HCT116 (cell line): ENCODE measurements around the gene HLA-DRA. TPM values are rescaled to one million over a fixed set of nuclear protein-coding genes. Genes with fewer than 3 reads are reported as not detected.

ENCODE experiments used
- ATAC-seq: fragments of 200-7000 bp; cut with Tn5 transposase; 2 replicates; pipeline ENCODE4 v1.9.1; 2020; ENCODE audit warnings: mild to moderate bottlenecking, moderate library complexity
- BruUV-seq: library from RNA; stranded (reverse); fragments of 400-500 nt; replicated peaks from 2 replicates; lab custom pipeline; 2021; lab: Mats Ljungman, UMichigan
- CTCF ChIA-PET: fragments of 300-600 bp; sonication (Branson Sonifier 250); formaldehyde crosslinking; loops from one replicate; lab custom pipeline; 2021; ENCODE audit warnings: antibody characterized with exemption; lab: Charles Lee
- POLR2A ChIA-PET: fragments of 300-600, 350-600 bp; sonication (Branson Sonifier 250); formaldehyde crosslinking; loops from one replicate; lab custom pipeline; 2021; ENCODE audit warnings: antibody characterized with exemption; lab: Charles Lee
- RAD21 ChIA-PET, 2 experiments: fragments of 300-600 bp; sonication (Branson Sonifier 250); formaldehyde crosslinking; loops; one replicate each; lab custom pipeline; 2023; ENCODE audit warnings: low total read pairs in 2 of 2; ENCODE audit not compliant: uncharacterized antibody in 2 of 2, unreplicated experiment in 2 of 2, low non-redundant PET in 1 of 2; lab: Charles Lee
- DNase-seq: peaks from one replicate; pipeline ENCODE4 v3.0.0-alpha.2; 2010; ENCODE audit warnings: low read depth, low spot score
- H2AFZ ChIP-seq: fragments of 200-600 bp; shearing (Covaris generic), sonication (generic); 2 replicates; pipeline ENCODE4 v1.6.1; 2017; ENCODE audit warnings: low read depth, mixed run types, mixed read lengths, antibody characterized with exemption, low read length; ENCODE audit not compliant: poor library complexity, severe bottlenecking
- H3K27ac ChIP-seq: 2 replicates; pipeline ENCODE4 v1.5.1; 2012; ENCODE audit warnings: low read depth, low read length
- H3K27me3 ChIP-seq: fragments of 200-600 bp; sonication (generic); 2 replicates; pipeline ENCODE4 v1.6.1; 2016; ENCODE audit warnings: mixed run types, low read length, mixed read lengths; ENCODE audit not compliant: insufficient read depth
- H3K36me3 ChIP-seq, 2 experiments: fragments of 200-500 bp in 1 of 2; fragments of 200-600 bp in 1 of 2; sonication (Bioruptor generic) in 1 of 2; sonication (generic) in 1 of 2; 2 replicates each; pipeline versions ENCODE4 v1.5.1 to v1.6.1; 2014 to 2016; ENCODE audit warnings: low read length in 2 of 2, inconsistent platforms in 1 of 2, mixed read lengths in 1 of 2, mixed run types in 1 of 2; ENCODE audit not compliant: insufficient read depth in 2 of 2, control insufficient read depth in 1 of 2
- H3K4me1 ChIP-seq, 2 experiments: fragments of 200-600 bp in 1 of 2; sonication (generic) in 1 of 2; 2 replicates each; pipeline versions ENCODE4 v1.5.1 to v1.6.1; 2012 to 2017; ENCODE audit warnings: low read length in 2 of 2, inconsistent platforms in 1 of 2, mild to moderate bottlenecking in 1 of 2, mixed read lengths in 1 of 2, mixed run types in 1 of 2, moderate library complexity in 1 of 2; ENCODE audit not compliant: insufficient read depth in 2 of 2, control insufficient read depth in 1 of 2
- H3K4me2 ChIP-seq: fragments of 200-600 bp; sonication (generic); 2 replicates; pipeline ENCODE4 v1.6.1; 2017; ENCODE audit warnings: mixed run types, low read length, mixed read lengths
- H3K4me3 ChIP-seq, 2 experiments: fragments of 200-600 bp in 1 of 2; sonication (generic) in 1 of 2; replicated peaks in 1 of 2; 2 replicates each; pipeline ENCODE4 v1.5.1; 2011 to 2016; ENCODE audit warnings: low read length in 2 of 2, control low read depth in 1 of 2, low read depth in 1 of 2, mild to moderate bottlenecking in 1 of 2, mixed read lengths in 1 of 2, mixed run types in 1 of 2
- H3K79me2 ChIP-seq: fragments of 200-600 bp; sonication (generic); 2 replicates; pipeline ENCODE4 v1.6.1; 2017; ENCODE audit warnings: mild to moderate bottlenecking, mixed run types, low read length, moderate library complexity, mixed read lengths; ENCODE audit not compliant: insufficient read depth
- H3K9ac ChIP-seq: fragments of 200-600 bp; sonication (generic); 2 replicates; pipeline ENCODE4 v1.6.1; 2016; ENCODE audit warnings: low read length, mixed read lengths
- H3K9me2 ChIP-seq: fragments of 200-600 bp; sonication (generic), shearing (Covaris generic); 2 replicates; pipeline ENCODE4 v1.6.1; 2017; ENCODE audit warnings: mixed run types, mild to moderate bottlenecking, moderate library complexity; ENCODE audit not compliant: insufficient read depth
- H3K9me3 ChIP-seq, 2 experiments: fragments of 200-500 bp in 1 of 2; fragments of 200-600 bp in 1 of 2; sonication (Bioruptor generic) in 1 of 2; sonication (generic) in 1 of 2; 2 replicates each; pipeline ENCODE4 v1.6.1; 2014 to 2017; ENCODE audit warnings: low read length in 2 of 2, mixed read lengths in 2 of 2, inconsistent platforms in 1 of 2, low read depth in 1 of 2, mild to moderate bottlenecking in 1 of 2, mixed run types in 1 of 2, moderate library complexity in 1 of 2; ENCODE audit not compliant: control insufficient read depth in 1 of 2, insufficient read depth in 1 of 2
- H4K20me1 ChIP-seq: fragments of 200-600 bp; sonication (generic), shearing (Covaris generic); 2 replicates; pipeline ENCODE4 v1.6.1; 2017; ENCODE audit warnings: mixed run types, mild to moderate bottlenecking, moderate library complexity; ENCODE audit not compliant: insufficient read depth
- MAX ChIP-seq: IDR thresholded peaks from 2 replicates; pipeline ENCODE4 v1.6.1; 2012
- POLR2A ChIP-seq: IDR thresholded peaks from 2 replicates; pipeline ENCODE4 v1.7.0; 2011; ENCODE audit warnings: borderline replicate concordance; ENCODE audit not compliant: insufficient read depth, insufficient read length; ENCODE audit errors: extremely low read depth
- POLR2AphosphoS5 ChIP-seq: IDR thresholded peaks from 2 replicates; pipeline ENCODE4 v1.6.1; 2011; ENCODE audit warnings: mild to moderate bottlenecking, low read depth, low read length, moderate library complexity
- RAD21 ChIP-seq: IDR thresholded peaks from 2 replicates; pipeline ENCODE4 v1.6.1; 2012; ENCODE audit warnings: low read depth, mild to moderate bottlenecking
- REST ChIP-seq: IDR thresholded peaks from 2 replicates; pipeline ENCODE4 v1.6.1; 2012; ENCODE audit warnings: low read depth
- SIN3A ChIP-seq: IDR thresholded peaks from 2 replicates; pipeline ENCODE4 v1.6.1; 2012; ENCODE audit warnings: low read depth
- ZBTB33 ChIP-seq: IDR thresholded peaks from 2 replicates; pipeline ENCODE4 v1.6.1; 2011; ENCODE audit warnings: mild to moderate bottlenecking, low read length, moderate library complexity; ENCODE audit not compliant: insufficient replicate concordance; ENCODE audit errors: extremely low read depth
- intact Hi-C: fragments of 100-400 bp; cut with micrococcal nuclease; formaldehyde crosslinking; loops from 2 replicates; pipeline ENCODE4 v1.10.0; 2022
- total RNA-seq: library from RNA; stranded (reverse); gene quantifications from one replicate; pipeline ENCODE4 v1.2.1, GENCODE V29; 2021; ENCODE audit not compliant: unreplicated experiment

Gene HLA-DRA
- total RNA-seq, 1 experiment from 2014 or later: 4.7 TPM

- Histone ChIP-seq H2AFZ (no peak overlapping the region), H3K4me1 (no peaks in the 10 kb centered on the region), H3K9ac (no peak overlapping the region), H3K9me2 (no peaks in the 10 kb centered on the region), H3K36me3 (no peaks in the 10 kb centered on the region), H4K20me1 (no peaks in the 10 kb centered on the region), H3K79me2 (no peaks in the 10 kb centered on the region), H3K27me3 (no peaks in the 10 kb centered on the region), H3K4me3 (no peak overlapping the region), H3K4me2 (no peak overlapping the region), H3K9me3 (no peaks in the 10 kb centered on the region), H3K27ac (no peak overlapping the region)
- CTCF ChIA-PET: interaction anchor here (1.4 to 2.3 kb wide), 3 partner anchors 12 to 442 kb away, joined by 3 to 7 read pairs (median 6); no protein-coding TSS in a partner anchor
- POLR2A ChIA-PET: no interaction called here
- no TSS peak for BruUV-seq
- TF ChIP-seq REST: no peak
- no peak for TF ChIP-seq SIN3A
- TF ChIP-seq RAD21: no peak
- no peak for TF ChIP-seq POLR2A
- DNase-seq (no peak), ATAC-seq (no peak)
- intact Hi-C loops: no loop called here
- RAD21 ChIA-PET: no interaction called here
Observed at GRCh38 chr6:32426338-32426737, 13.3 kb upstream of the HLA-DRA start.

GRCh38 chr6:32427218-32427617, 12.5 kb upstream of the HLA-DRA start:
- no peak for TF ChIP-seq POLR2AphosphoS5
- no peak for TF ChIP-seq ZBTB33
- TF ChIP-seq MAX: no peak
- H3K4me3 ChIP-seq: no peak overlapping the region
- no peaks in the 10 kb centered on the region for H3K36me3 ChIP-seq
- H3K4me2 ChIP-seq: no peak overlapping the region
- no peaks in the 10 kb centered on the region for H3K9me3 ChIP-seq
- H2AFZ ChIP-seq: no peak overlapping the region
- no TSS peak for BruUV-seq
- DNase-seq (no peak), ATAC-seq (no peak)
- no peaks in the 10 kb centered on the region for H3K4me1 ChIP-seq
- H3K9me2 ChIP-seq: no peaks in the 10 kb centered on the region
- RAD21 ChIA-PET: no interaction called here
- H4K20me1 ChIP-seq: no peaks in the 10 kb centered on the region
- intact Hi-C loops: no loop called here
- no peak overlapping the region for H3K9ac ChIP-seq
- H3K79me2 ChIP-seq: no peaks in the 10 kb centered on the region
- CTCF ChIA-PET: no interaction called here
- H3K27ac ChIP-seq: no peak overlapping the region
- no peaks in the 10 kb centered on the region for H3K27me3 ChIP-seq
- POLR2A ChIA-PET: no interaction called here
